ENCODE measurements around the gene CFAP299. TPM values are rescaled to one million over a fixed set of nuclear protein-coding genes. Genes with fewer than 3 reads are reported as not detected.

CFAP299 gene
- total RNA-seq, 4 donors from 2014 or later, result 0.79 TPM; not detected in 3

DNA sequence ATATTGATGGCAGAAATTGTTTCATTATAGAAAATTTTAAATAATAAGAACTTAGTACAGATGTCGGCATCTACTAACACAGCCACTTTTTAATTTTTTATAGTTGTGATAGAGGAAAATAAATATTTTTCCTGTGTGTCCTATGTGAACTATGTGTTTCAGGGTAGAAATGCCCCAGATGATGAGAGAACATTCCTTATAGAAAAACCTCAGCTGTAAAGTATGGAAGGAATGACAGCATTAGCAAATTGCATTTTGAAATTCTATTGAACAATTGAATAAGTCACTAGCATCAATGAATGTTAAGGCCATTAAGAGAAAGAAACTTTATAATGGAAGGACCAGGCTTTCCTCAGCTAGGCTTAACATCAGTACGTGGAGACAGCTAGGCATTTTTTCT lies 149.2 kb downstream of the CFAP299 start:
- ATAC-seq (ENCODE audit: low FRiP score) (no peak), DNase-seq (ENCODE audit: low spot score) (no peak)
- TF ChIP-seq, protein P1, sequence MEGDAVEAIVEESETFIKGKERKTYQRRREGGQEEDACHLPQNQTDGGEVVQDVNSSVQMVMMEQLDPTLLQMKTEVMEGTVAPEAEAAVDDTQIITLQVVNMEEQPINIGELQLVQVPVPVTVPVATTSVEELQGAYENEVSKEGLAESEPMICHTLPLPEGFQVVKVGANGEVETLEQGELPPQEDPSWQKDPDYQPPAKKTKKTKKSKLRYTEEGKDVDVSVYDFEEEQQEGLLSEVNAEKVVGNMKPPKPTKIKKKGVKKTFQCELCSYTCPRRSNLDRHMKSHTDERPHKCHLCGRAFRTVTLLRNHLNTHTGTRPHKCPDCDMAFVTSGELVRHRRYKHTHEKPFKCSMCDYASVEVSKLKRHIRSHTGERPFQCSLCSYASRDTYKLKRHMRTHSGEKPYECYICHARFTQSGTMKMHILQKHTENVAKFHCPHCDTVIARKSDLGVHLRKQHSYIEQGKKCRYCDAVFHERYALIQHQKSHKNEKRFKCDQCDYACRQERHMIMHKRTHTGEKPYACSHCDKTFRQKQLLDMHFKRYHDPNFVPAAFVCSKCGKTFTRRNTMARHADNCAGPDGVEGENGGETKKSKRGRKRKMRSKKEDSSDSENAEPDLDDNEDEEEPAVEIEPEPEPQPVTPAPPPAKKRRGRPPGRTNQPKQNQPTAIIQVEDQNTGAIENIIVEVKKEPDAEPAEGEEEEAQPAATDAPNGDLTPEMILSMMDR (IDR thresholded peaks at IDR 0.05), result no peak

DNA sequence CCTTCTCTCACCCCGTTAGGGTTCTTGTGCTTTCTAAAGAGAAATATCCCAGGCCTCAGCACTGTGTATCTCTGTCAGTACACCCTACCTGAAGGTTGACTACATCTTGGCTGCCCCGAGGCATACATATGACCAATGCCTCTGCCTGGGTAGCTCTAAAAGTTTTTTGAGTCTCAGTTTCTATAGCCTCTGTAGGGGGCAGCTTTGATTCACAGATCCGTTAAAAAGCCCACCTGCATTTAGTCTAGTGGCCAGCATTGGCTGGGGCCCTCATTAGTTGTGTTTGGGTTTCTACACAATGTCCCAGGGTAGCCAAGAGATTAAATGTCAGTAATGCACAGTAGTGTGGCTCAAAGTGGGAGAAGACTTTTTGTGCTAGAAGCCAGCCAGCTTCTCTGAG lies 151.1 kb downstream of the CFAP299 start:
- no peak for ATAC-seq (ENCODE audit: low FRiP score)
- DNase-seq (ENCODE audit: low spot score), result no peak
- TF ChIP-seq, protein P1 (IDR thresholded peaks at IDR 0.05), result no peak

DNA sequence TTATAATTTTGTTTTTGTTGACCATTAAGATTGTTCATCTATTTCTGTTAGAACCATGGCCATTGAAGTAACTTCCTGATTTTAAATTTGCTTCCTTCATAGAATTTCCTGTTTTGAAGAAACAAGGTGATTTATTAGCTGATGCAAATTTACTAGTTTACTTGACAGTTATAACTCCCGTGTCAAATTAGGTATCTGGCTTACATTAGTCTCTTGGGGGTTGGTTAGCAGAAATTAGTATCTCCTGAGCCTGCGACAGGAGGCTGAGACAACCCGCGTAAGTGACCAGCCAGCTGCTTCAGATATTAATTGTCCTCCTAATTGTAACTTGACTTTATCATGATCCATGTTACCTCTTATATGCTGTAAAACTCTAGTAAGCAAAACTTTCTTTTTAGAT lies 154.3 kb downstream of the CFAP299 start:
- DNase-seq (ENCODE audit: low spot score), result no peak
- TF ChIP-seq, protein P1 (IDR thresholded peaks at IDR 0.05), result no peak

DNA sequence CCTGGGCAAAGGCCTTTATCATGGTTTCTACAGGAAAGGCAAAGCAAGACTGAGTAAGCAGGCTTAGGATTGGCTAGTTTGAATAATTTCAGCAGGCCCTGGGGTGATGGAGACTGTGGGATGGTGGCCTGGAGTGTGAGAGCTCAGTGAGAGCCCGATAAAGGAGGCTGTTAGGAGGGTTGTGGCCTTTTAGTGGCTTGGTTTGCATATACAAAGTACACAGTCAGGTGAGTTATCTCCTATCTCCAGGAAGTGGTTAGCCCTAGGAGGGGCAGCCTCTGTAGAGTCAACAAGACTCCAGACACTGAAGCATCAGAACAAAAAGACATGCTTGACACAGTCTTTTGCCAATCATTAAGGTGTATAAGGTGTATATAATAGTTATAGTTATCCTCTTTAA lies 157.2 kb downstream of the CFAP299 start:
- TF ChIP-seq, protein P1 (IDR thresholded peaks at IDR 0.05), result no peak
- ATAC-seq (ENCODE audit: low FRiP score) (no peak), DNase-seq (ENCODE audit: low spot score) (no peak)

More for the DNA sequence above, 154.3 kb downstream of the CFAP299 start:
- ATAC-seq (ENCODE audit: low FRiP score), result no peak

DNA sequence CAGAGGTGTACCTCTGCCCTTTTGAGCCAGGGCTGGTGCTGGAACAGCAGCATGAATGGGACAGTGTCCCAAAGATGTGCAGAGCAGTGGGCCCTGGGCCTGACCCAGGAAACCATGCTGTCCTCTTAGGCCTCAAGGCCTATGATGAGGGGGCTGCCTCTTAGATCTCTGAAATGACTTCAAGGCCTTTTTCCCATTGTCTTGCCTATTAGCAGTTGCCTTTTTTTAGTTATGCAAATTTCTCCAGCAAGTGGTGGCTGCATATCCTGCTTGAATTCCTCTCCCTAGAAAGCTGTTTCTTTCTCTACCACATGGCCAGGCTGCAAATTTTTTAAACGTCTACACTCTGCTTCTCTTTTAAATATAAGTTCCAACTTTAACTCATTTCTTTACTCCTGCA lies 160.3 kb downstream of the CFAP299 start:
- no peak for ATAC-seq (ENCODE audit: low FRiP score)
- DNase-seq (ENCODE audit: low spot score), result no peak
- TF ChIP-seq, protein P1 (IDR thresholded peaks at IDR 0.05), result no peak

DNA sequence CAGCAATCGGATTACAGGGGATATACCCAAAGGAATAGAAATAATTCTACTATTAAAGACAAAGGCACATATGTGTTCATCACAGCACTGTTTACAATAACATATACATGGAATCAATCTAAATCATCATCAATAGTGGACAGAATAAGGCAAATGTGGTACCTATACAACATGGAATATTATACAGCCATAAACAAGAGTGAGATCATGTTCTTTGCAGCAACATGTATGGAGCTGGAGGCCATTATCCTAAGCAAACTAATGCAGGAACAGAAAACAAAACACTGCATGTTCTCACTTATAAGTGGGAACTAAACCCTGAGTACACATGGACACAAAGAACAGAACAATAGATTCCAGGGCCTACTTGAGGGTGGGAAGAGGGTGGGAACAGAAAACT lies 163.2 kb downstream of the CFAP299 start:
- DNase-seq (ENCODE audit: low spot score), result no peak
- TF ChIP-seq, protein P1 (IDR thresholded peaks at IDR 0.05), result no peak
- ATAC-seq (ENCODE audit: low FRiP score), result no peak

DNA sequence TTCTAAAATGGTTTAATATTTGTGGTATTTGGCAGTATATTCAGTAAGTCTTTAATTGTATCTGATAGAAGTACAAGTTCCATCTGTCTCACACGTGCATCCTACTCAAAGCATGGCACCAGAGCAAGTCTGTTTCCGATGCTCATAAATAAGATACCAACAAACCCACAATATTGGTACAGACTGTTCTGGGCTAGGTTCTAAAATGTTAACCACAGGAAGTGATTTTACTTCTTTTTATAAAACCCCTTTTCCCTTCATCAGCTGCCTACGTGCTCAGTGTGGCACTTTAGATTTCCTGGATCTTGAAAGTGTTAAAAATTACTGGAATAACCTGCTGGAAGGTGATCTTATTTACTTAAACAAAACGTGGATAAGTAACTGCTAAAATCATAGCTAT lies 165.1 kb downstream of the CFAP299 start:
- ATAC-seq (ENCODE audit: low FRiP score), result no peak
- DNase-seq (ENCODE audit: low spot score), result no peak
- TF ChIP-seq, protein P1 (IDR thresholded peaks at IDR 0.05), result no peak

Data from omental fat pad (tissue), 4 donors.